Bone marrow (tissue), 2 donors: Measurements from ENCODE around the gene NTN5.
A peak's percentile ranks its signal among the peaks of the same experiment; 100 is the strongest.
"Not testable (repeated sequence)": the region's sequence is repeated elsewhere in the genome, so short reads cannot be mapped to it uniquely, and the experiment has no call there.

Experiments
- DNase-seq, 2 donors: peaks; one replicate each; lab custom pipeline; 2025; lab: John Stamatoyannopoulos, UW

NTN5 gene, protein sequence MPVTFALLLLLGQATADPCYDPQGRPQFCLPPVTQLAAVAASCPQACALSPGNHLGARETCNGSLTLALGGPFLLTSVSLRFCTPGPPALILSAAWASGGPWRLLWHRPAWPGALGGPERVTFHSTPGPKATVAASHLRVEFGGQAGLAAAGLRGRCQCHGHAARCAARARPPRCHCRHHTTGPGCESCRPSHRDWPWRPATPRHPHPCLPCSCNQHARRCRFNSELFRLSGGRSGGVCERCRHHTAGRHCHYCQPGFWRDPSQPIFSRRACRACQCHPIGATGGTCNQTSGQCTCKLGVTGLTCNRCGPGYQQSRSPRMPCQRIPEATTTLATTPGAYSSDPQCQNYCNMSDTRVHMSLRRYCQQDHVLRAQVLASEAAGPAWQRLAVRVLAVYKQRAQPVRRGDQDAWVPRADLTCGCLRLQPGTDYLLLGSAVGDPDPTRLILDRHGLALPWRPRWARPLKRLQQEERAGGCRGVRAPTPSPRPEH

DNA sequence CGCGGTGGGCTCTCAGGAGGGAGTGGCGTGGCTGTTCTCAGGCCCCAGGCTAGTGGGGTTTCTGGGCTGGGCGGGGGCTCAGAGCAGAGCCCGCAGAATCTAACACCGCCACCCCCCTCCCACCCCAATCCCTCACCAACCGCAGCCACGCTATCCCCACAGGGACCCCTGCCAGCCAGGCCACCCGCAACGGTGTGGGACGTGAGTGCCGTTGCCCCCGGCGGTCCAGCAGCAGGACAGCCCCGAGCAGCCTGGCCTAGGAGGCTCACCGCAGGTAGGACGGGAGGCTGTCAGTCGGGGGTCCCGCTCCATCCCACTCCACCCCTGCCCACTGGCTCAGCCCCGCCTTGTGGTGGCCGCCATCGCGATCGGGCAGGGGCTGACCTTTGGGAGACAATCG lies at the start of gene NTN5:
TSS of gene NTN5 (minus strand) at position 24 of the 400 bp plus-strand sequence. CDS start 2,031 bp downstream, outside the sequence.
- DNase-seq, result no peak

DNA sequence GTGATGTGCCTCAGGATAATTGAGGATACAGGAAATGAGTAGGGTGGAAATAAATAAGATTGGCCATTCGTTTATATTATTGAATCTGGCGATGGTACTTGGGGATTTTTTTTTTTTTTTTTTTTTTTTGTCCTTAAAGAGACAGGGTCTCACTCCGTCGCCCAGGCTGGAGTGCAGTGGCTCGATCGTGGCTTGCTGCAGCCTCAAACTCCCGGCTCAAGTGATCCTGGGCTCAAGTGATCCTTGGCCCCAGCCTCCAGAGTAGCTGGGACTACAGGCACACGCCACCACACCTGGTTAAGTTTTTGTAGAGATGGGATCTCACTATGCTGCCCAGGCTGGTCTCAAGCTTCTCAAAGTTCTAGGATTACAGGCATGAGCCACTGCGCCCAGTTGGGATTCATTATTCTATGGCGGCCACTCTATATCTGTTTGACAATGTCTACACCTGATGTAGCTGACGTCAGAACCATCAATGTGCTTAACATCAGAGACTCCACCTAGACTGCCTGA lies 49.4 kb upstream of the NTN5 start:
- DNase-seq, result no peak

DNA sequence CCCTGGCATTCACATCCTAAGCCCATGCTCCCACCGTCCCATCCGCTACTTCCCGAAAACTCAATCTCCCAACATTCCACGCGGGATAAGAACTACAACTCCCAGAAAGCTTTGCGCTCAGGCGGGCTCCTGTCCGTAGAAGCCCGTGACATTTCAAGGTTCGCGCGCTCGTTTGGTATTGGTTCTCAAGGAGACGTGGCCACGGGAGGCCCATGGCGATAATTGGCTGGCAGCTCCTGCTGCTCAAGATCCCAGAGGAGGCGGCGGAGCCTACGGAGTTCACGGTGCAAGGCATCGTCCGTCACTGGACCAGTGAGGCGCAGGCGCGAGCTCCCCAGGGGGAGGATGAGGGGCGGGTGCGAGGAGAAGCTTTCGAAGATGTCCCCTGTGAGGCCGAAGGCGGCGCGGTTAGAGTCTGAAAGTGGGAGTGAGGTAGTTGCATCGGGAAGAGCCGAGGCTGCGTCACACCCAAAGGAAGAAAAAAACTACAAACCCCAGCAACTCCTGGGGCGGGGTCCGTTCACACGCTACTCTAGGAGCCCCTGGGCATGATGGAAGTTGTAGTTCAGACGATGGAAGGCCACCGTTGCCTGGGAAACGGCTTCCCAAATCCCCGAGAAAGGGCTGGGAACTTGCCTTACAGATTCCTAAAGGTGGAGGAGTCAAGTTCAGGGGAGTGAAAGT lies 47.9 kb upstream of the NTN5 start:
- DNase-seq, result peak; percentile 76 to 89

DNA sequence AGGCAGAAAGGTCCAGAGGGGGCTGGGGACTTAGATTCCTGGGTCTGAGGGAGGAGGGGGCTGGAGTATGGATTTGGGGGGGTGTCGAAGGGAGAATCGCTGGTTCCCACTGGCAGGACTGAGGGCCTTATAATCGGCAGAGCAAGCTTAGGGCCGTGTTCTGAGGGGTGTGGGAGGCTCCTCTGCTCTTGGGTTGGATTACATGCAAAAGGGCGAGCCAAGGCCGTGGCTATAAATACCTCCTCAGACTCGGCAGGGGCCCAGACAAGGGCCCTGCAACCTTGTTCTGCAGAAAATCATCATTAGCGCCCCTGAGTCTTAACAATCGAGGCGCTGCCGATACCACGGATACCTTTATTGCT lies 47.4 kb upstream of the NTN5 start:
- DNase-seq, result no peak

DNA sequence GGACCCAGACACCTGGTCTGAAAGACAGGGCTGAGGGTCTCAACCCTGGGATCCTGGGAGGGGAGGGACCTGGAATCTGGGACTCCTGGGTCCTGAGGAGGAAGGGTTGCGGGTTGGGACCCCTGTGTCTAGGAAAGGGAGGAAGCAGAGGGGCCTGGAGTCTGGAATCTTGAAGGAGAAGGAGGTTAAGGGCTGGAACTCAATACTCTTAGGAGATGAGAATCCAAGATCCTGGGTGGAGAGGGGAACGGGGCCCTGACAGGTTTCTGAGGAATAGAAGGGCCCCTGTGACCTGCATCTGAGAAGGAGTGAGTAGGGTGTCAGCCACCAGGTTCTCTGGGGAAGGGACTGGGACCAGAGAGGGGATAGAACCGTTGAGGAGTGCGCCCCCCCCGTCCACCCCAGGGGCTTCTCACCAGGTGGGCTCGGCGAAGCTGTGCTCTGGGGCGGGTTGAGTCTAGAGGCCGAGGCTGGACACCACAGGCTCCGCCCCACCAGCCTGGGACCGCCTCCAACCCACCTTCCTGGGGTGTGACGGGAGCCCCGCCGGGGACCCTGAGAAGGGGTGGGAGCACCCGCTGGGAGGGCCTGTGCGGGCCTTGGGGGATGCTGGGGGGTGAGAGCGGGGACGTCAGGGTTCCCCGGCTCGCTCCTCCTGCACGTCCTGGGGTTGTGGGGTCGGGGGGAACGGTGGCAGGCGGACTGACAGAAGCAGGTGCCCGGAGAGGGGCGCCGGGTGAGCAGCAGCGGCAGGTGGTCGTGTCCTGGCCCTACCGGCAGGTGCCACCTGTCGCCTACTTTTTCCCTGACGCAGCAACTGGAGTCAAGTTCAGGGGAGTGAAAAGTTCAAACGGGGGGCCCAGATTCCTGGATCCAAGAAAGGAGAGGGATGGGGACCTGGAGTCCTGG lies 46.7 kb upstream of the NTN5 start, which contains the start of gene MAMSTR:
TSS of gene MAMSTR (minus strand) at position 463 of the 909 bp plus-strand sequence. CDS start 694 bp downstream, outside the sequence.
- DNase-seq, result no peak

DNA sequence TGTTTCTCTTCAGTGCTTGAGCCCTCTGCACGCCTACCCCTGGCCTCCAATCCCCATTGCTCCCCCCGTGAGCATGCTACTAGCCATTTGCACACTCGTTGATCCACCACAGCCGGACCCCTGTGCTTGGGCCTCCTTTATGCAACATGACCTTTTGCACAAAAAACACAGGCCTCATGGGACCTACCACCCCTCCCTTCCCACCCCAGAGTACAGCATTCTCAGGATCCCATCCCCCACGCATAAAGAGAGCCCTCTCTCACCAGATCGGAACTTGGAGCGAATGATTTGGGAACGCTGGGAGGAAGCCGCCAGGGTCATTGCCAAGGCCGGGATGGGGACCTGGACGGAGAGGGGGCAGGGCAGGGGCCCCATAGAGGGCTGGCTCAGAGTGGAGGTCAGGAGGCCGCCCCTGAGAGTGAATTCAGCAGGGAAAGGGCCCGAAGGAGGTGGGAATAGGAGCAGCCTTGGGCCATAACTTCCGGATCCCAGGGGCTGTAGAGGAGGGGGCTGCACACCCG lies 46.0 kb upstream of the NTN5 start:
- no peak for DNase-seq

DNA sequence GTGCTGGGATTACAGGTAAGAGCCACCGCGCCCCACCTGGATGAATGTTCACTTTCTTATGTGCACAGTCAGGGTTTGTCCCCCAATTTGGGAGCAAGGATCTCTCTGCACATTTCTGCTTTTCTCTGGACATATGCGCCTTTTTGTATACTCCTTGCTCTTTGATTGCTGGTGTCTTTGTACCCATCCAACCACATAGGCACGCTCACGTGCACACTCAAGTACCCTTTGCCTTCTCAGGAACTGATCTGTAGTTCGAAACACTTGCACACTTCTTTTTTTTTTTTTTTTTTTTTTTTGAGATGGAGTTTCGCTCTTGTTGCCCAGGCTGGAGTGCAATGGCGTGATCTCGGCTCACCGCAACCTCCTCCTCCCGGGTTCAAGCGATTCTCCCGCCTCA lies 45.3 kb upstream of the NTN5 start:
- DNase-seq, result not testable (repeated sequence)

DNA sequence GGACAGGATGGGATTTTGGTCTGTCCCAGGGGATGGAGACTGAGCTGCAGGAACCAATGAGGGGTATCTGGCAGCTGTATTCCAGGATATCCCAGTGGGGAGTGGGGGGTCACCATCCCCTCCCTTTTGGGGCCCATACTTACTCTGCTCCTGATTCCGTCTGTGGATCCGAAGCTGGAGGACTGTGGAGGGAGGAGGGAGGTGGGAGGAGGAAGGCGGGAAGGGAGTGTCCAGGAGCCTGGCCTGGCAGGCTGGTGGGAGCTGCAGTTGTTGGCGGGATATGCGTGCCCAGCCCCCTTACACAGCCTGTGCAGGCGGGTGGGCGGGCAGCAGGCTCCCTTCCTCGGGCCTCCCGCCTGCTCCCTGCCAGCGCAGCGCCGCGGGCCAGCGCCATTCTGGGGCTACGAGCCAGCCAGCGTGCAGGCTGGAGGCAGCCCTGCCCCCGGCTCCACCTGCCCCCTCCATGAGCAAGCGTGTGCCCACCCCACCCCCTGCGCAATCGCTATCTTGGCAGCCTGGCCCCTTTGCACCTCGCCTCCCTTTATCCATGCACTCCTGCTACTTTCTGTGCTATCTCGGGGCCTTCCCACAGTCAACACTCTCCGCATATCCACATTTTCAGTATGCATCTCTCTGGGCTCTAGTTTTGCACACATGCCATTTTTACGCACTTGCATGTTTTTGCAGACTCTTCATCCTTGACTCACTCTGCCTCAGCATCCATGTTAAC lies 43.9 kb upstream of the NTN5 start:
- no peak for DNase-seq

DNA sequence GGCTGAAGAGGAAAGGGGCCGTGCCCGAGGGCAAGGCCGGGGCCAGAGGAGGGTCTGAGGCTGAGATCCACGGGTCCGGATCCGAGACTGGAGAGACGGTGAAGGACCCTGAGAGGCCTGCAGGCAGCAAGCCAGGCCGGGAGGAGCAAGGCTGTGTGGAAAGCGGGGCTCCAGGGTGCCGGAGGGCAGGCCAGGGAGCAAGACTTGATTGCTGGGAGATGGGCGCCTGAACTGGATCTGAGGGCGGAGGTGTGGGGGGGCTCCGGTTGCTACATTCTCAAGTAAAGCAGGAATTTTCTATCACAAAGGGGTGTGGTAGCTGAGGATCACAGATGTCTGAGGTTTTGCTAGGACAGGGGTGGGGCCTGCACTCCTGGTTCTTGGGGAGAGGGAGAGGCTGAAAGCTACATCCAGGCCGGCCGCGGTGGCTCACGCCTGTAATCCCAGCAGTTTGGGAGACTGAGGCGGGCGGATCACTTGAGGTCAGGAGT lies 42.9 kb upstream of the NTN5 start:
- no peak for DNase-seq

DNA sequence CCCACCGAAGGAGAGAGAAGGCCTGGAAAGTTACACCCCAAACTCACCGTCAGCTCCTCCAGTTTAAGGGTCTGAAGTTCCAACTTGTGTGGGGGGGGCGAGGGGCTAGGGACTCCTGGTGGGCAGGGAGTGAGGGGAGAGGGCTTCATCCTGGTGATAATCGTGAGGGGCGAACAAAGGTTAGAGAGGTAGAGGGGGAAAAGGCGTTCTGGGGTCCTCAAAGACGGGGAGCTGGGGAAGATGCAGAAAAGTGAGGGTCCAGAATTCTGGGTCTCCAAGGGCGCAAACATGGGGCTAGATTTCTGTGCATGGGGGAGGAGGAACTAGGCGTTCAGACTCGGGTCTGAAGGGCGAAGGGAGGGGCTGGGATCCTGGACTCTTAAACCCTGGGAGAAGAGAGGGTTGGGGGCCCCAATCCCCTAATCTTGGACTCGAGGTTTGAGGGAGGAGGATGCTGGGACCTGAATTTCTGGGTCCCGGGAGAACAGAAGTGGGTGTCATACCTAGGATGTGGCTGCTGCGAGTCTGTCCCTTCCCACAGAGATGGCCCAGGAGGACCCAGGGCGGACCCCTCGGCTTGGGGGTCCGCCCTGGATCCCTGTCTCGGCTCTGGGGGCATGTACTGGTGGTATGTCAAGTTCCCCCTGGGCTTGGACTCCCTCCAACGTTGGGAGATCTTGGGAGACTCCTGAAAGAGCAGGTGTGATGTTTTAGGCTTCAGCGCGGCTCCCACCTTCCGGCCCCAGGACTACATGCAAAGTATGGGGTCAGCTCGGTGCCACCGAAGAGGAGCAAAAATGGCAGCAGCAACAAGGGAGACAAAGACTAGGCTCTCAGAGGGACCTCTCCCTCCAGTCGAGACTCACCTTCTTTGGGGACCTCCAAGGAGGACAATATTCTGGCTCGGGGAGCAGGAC lies 42.2 kb upstream of the NTN5 start:
- no peak for DNase-seq

DNA sequence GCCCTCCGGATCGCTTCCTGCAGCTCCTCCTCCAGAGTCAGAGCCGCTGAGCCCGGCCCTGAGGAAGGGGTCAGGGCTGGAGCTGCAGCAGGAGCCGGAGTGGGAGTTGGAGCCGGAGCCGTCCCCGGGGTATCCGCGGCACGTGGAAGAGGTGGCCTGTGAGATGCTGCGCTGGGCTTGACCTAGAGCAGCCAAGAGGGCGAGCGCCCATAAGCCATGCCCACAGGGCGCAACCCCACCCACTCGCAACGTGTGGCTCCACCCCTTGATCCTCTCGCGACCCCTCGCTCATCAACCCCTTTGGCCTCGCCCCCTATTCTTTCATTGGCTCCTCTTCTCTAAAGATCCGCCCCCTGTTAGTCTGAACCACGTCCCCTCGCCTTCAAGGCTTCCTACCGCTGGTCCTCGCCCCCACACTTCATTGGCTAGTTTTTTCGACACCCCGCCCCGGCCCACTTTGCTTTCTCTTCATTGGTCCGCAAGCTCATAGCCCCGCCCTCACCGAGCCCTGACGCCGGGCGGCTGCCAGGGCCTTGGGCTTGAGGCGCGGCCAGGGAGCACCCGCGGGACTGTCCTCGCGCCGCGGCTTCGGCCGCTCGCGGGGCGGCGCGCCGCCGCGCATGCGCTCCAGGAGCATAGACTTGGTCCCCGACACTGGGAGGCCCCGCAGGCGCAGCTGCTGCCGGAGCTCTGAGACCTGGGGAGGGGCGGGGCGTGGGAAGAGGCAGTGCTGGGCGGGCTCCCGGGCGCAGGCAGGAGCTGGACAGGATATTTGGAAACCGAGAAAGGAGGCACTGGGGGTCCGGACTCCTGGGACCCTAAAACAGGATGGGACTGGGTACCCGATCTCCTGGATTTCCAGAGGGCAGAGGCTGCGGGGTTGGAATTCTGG lies 41.3 kb upstream of the NTN5 start:
- DNase-seq, result peak; percentile 83 to 100

DNA sequence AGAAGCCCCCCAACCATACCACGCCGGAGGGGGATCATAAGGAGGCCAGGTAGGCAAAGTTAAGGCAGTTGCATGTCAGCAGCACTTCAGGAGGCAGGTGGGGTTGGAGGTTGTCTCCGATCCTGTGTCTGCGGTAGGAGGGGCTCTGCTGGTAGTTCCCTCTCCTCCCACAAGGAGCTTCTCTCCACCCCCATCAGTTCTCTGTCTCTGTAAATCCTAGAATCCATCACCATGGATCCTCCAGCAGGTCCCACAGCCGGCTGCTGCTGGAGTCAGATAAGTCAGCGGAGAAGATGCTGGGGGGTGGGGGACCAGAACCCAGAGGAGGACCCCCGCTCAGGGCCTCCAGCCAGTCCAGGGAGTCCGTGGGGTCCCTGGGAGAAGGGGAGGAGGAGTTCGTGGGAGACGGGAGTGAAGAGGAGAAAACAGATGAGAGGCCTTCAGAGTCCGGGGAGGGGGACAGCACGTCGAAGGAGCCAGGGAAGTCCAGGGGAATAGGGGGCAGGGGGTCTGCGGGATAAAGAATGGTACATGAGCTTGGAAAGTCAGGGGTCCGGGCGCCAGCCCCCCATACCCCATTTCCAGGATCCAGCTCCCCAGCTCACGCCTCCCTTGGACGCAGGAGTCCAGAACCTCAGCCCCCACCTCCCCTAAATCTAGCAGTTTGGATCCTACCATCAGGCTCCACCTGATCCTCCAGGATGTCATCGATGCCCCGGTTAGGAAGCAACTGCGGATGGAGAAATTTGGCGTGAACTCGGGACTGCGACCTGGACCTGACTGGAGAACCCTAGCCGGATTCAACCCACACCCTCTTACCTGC lies 40.4 kb upstream of the NTN5 start:
- DNase-seq, result no peak

DNA sequence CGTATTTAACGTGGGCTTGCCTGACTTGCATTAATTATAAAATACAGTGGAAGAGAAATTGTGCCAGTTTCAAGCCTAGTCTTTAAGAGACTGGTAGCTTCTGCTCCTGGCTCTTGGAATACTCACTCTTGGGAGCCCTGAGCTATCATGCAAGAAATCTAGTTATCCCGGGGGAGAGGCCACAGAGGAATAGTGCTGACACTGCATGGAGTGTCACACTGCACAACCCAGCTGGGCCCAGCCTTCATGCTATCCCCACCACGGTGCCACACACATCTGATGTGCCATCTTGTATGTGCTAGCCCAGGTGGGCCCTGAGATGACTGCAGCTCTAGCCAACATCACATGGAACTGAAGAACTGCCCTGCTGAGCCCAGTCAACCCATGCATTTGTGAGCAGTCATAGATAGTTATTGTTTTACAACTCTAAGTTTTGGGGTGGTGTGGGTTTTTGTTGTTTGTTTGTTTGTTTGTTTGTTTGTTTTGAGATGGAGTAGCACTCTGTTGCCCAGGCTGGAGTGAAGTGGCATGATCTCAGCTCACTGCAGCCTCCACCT lies 38.4 kb upstream of the NTN5 start:
- no peak for DNase-seq

DNA sequence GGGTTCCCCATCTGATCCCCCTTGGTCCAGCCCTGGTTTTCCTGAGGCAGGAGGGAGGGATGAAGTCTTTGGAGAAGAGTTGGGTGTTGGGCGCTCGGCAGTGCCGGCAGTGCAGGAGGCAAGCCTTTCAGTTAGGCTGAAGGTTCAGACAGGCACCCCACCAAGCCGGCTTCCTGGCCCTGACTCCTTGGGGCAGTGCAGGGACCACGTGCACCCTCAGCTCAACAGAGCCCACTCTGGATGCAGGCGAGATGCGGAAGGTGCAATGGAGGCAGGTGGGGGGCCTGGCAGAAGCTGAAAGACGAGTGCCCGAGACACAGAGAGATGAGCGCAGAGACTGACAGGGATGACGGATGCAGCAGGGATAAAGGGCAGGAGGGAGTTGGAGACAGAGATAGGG lies 35.7 kb upstream of the NTN5 start:
- no peak for DNase-seq

DNA sequence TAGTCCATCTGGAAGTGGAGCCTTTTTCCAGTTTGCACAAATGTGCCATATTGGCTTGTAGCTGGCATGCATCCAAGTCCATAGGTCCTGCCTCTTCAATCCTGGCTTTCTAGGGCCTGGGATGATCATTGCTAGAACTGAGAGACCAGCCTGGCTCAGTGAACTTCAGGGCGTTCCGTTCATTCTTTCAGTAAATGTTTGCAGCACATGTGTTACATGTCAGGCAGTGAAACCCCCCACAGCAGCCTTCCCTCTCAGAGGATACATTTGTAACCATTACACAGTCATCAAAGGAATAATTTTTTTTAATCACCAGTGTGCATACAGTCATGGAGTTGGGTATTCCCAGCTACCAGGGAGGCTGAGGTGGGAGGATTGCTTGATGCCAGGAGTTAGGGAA lies 32.6 kb upstream of the NTN5 start:
- no peak for DNase-seq

DNA sequence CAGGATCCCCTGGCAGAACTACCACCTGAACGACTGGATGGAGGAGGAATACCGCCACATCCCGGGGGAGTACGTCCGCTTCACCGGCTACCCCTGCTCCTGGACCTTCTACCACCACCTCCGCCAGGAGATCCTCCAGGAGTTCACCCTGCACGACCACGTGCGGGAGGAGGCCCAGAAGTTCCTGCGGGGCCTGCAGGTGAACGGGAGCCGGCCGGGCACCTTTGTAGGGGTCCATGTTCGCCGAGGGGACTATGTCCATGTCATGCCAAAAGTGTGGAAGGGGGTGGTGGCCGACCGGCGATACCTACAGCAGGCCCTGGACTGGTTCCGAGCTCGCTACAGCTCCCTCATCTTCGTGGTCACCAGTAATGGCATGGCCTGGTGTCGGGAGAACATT lies 30.5 kb upstream of the NTN5 start:
- no peak for DNase-seq

DNA sequence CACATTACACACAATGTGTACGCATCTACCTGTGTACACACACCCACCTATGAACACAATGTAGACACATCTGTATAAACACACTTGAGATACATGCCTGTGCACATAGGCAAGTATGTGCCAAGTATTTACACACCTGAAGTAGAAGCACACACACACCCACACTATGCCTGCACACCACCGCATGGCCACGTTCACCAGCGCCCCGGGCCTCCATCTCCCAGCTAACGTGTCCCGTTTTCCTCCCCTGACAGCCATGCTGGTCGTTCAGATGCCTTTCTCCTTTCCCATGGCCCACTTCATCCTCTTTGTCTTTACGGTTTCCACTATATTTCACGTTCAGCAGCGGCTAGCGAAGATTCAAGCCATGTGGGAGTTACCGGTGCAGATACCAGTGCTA lies 29.9 kb upstream of the NTN5 start:
- DNase-seq, result no peak

DNA sequence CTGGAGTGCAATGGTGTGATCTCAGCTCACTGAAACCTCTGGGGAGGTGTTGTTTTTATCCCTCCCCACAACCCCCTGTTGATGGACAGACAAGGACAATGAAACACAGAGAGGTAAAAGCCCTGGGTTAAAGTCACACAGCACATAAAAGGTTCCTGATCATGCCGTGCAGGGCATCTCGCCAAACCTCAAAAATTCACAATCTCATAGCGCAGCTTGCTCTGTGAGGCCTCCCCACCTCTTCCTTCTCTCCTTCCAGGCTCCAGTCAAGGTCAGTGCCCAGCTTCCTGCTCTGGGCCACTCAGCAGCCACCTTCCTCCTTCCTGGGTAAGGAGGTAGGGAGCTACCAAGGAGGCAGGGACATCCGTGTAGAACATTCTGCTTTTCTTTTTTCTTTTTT lies 25.2 kb upstream of the NTN5 start:
- no peak for DNase-seq
